Measurements from ENCODE around the gene R3HCC1L.

Gene R3HCC1L

GRCh38 chr10:98134431-98135221 lies at the start of gene R3HCC1L:
Gene R3HCC1L (plus strand): TSS chr10:98134657. CDS start chr10:98208115, 73,458 bp downstream.
- DNase-seq (ENCODE audit: low read depth), result peak; percentile 88

- no peak for DNase-seq (ENCODE audit: low read depth)
These were observed 49.2 kb upstream of the R3HCC1L start for GRCh38 chr10:98085238-98085637.

- peak; percentile 8 for DNase-seq (ENCODE audit: low read depth)
These were observed 47.4 kb upstream of the R3HCC1L start for GRCh38 chr10:98086837-98087708.

DNA sequence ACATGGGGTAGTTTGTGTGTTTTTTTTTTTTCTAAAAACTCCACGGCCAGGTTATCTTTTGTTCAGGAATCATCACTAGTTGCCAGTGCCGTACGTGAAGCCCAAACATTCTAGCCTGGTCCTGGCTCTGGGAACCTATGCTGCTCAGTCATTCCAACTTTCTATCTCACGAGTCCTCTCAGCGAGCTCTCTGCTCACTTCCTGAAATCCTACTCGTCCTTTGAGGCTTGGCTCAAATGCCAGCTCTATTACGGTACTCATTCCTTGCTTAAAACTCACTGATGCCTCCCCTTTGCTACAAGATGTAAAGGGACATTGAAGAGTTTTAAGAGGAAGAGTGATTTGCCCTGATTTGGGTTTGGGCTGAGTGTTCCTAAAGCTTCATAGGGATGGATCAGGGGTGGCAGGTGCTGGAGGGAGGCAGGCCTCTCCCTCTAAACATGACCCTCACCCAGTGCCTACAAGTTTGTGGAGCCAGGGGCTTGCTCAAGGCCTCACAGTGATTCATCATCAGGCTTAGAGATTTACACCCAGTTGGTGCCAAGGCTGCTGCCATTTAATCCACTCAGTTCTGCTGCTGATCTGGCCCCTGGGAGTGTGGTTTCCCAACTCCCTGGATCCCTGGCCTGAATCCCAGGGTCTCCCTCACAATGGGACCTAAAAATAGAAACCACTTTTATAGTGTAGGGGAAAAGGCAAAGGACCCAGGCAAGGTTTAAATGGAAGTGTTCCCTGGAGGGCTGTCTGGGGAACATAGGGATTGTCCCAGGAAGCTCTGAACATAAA lies 46.1 kb upstream of the R3HCC1L start:
- no peak for DNase-seq (ENCODE audit: low read depth)

DNA sequence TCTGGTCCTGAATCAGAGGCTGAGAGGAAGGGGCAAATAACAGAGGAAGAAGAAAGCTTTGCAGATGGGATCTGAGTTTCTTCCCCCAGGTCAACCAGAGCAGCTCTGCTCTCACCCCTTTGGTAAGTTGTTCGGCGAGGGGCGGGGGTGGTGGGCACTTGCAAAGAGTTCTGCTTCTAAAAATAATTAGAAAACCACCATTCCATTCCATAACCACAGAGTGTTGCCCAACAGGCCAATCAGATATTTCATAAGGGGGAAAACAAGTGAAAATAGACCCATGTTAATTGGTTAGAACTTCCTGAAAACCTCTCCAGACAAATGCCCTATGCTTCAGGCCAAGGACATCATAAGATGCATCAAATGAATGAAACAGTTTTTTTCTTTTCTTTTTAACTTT lies 43.6 kb upstream of the R3HCC1L start:
- DNase-seq (ENCODE audit: low read depth), result no peak

- no peak for DNase-seq (ENCODE audit: low read depth)
These were observed 38.1 kb upstream of the R3HCC1L start for GRCh38 chr10:98096316-98096715.

- DNase-seq (ENCODE audit: low read depth), result no peak
These were observed 37.7 kb upstream of the R3HCC1L start for GRCh38 chr10:98096731-98097130.

- no peak for DNase-seq (ENCODE audit: low read depth)
These were observed 37.3 kb upstream of the R3HCC1L start for GRCh38 chr10:98097175-98097574.

GRCh38 chr10:98097616-98098015 lies 36.8 kb upstream of the R3HCC1L start:
- DNase-seq (ENCODE audit: low read depth), result no peak

GRCh38 chr10:98098247-98098646 lies 36.2 kb upstream of the R3HCC1L start:
- DNase-seq (ENCODE audit: low read depth), result no peak

- DNase-seq (ENCODE audit: low read depth), result no peak
These were observed 34.0 kb upstream of the R3HCC1L start for GRCh38 chr10:98100476-98100875.

DNA sequence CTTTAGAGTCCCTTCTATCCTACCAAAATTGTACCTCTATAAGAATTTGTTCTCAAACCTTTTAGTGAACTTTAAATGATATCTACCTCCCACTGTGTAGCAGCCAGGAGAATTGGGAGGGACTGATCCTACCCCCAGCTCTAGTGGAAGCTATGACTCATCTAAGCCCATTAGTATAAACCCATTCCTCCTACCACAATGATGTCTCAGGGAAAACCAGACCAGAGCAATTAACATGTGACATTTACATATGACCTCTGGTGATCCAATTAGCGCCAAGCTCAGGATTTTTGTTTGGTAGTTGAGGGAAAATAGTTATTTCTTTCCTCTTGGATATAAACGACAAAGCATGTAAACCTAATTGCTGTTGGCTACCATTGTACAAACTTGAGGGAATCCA lies 33.1 kb upstream of the R3HCC1L start:
- no peak for DNase-seq (ENCODE audit: low read depth)

DNA sequence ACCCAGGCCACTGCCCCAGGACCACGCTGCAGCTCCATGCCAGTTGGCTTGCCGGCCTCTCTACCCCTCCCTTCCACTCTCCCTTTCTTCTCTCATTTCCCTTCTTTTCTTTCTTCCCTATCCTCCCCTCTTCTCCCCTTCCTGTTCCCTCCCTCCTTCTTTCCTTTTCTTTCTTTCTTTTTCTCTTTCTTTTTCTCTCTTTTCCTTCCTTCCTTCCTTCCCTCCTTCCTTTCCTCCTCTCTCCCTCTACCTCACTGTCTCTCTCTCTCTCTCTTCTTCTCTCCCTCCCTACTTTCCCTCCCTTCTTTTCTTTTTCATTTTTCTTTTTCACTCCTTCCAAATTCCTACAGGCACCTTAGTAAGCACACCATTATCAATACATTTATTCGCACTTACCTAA lies 30.3 kb upstream of the R3HCC1L start:
- DNase-seq (ENCODE audit: low read depth), result no peak

DNA sequence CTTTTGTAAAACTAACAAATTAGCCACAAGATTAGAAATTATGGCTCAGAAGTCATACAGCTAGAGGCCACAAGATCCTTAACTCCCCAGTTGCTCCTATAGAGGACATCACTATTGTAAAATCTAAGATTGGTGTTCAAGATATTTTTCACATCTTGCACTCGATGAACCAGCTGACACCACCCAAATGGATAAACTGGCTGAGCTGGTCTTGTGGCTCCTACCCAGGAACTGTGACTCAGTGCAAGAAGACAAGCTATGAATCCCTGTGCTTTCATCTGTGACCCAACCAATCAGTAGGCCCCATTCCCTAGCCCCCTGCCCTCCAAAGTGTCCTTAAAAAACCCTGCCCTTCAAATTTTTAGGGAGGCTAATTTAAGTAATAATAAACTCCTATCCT lies 27.9 kb upstream of the R3HCC1L start:
- DNase-seq (ENCODE audit: low read depth), result no peak

- DNase-seq (ENCODE audit: low read depth), result no peak
These were observed 26.6 kb upstream of the R3HCC1L start for GRCh38 chr10:98107644-98108430.

GRCh38 chr10:98110356-98110755 lies 24.1 kb upstream of the R3HCC1L start:
- DNase-seq (ENCODE audit: low read depth), result no peak

DNA sequence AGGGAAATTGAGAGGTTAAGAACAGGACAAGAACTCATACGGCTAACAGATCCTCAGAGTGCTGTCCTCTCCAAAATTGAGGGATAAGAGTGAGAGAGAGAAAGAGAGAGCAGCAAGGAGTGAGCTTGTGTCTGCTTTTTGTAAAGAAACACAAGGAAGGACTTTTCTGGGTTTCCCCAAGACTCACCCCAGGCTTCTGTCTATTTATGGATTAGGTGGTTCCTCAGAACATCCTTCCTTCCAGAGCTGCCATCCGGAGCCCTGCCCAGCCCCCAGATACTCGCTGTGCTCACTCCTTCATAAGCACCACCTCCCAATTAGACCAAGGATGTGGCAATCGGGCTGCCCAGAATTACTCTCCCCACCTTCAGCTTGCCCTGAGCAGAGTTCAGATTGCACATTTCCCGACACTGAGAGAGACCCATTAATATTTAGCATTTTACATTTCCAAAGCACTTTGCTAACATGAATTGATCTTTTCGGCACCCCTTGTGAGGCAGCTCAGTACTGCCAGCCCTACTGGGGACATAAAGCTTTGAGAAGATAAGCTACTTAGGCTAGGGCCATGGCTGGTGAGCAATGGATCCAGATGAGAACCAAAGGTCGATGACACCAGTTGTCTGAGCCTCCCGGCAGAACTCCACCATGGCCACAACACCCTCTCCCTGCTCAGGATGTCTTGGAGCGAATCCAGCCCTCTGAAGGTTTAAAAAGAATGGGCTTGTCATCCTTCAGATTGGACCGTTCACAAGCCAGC lies 19.2 kb upstream of the R3HCC1L start:
- no peak for DNase-seq (ENCODE audit: low read depth)

- no peak for DNase-seq (ENCODE audit: low read depth)
These were observed 14.6 kb upstream of the R3HCC1L start for GRCh38 chr10:98119891-98120290.

- DNase-seq (ENCODE audit: low read depth), result no peak
These were observed 8.4 kb upstream of the R3HCC1L start for GRCh38 chr10:98125940-98126631.

DNA sequence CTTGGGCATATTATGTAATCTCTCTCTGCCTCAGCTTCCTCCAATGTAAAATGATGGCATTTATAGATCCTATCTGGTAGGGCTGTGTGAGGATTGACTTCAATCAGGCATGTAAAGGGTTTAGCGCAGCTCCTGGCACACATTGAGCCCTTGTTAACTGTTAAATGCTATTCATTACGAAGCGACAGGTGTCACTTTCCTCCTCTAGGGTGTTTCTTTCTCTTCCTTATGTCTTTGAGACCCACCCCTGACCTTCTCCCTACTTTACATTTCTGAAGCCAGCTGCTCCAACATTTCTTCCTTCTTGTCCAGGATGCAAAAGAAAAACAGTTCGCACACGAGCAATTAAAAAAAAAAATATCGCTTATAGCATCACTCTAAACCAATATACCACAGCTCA lies 5.7 kb upstream of the R3HCC1L start:
- DNase-seq (ENCODE audit: low read depth), result no peak

Measured in iris pigment epithelial cell (primary cell).